Neuronal stem cell (in vitro differentiated cells): ENCODE results near the gene RPL38.

Experiments used
- DNase-seq: peaks from one replicate; pipeline ENCODE4 v3.0.0-alpha.2; 2013; ENCODE audit warnings: low spot score
- H2AFZ ChIP-seq: one replicate; pipeline ENCODE4 v1.6.1; 2013; ENCODE audit warnings: mild to moderate bottlenecking, low read length, inconsistent platforms
- H2AK5ac ChIP-seq: 2 replicates; pipeline ENCODE4 v1.6.1; 2013; ENCODE audit warnings: low read depth, mild to moderate bottlenecking, inconsistent platforms, low read length, moderate library complexity, mixed read lengths
- H2BK120ac ChIP-seq: 2 replicates; pipeline ENCODE4 v1.6.1; 2013; ENCODE audit warnings: low read depth, mild to moderate bottlenecking, inconsistent platforms, low read length, moderate library complexity, mixed read lengths
- H2BK12ac ChIP-seq: one replicate; pipeline ENCODE4 v1.6.1; 2013; ENCODE audit warnings: low read length, inconsistent platforms
- H2BK15ac ChIP-seq: 2 replicates; pipeline ENCODE4 v1.6.1; 2013; ENCODE audit warnings: mild to moderate bottlenecking, low read length, inconsistent platforms, mixed read lengths
- H2BK5ac ChIP-seq: one replicate; pipeline ENCODE4 v1.6.1; 2013; ENCODE audit warnings: inconsistent platforms, mild to moderate bottlenecking, low read length, moderate library complexity
- H3K14ac ChIP-seq: one replicate; pipeline ENCODE4 v1.6.1; 2013; ENCODE audit warnings: low read length, inconsistent platforms
- H3K18ac ChIP-seq: 2 replicates; pipeline ENCODE4 v1.6.1; 2013; ENCODE audit warnings: low read length, inconsistent platforms
- H3K23ac ChIP-seq: 2 replicates; pipeline ENCODE4 v1.6.1; 2013; ENCODE audit warnings: low read depth, mild to moderate bottlenecking, mixed read lengths, low read length, inconsistent platforms; ENCODE audit not compliant: poor library complexity
- H3K27ac ChIP-seq: replicated peaks from 3 replicates; pipeline ENCODE4 v1.5.1; 2013; ENCODE audit warnings: low read length, inconsistent platforms
- H3K27me3 ChIP-seq, 3 experiments: 2 replicates each; pipeline ENCODE4 v1.6.1; 2013; ENCODE audit warnings: low read length in 3 of 3, mild to moderate bottlenecking in 2 of 3, inconsistent platforms in 1 of 3, low read depth in 1 of 3, mixed read lengths in 1 of 3, moderate library complexity in 1 of 3; ENCODE audit not compliant: control insufficient read depth in 3 of 3, insufficient read depth in 3 of 3
- H3K36me3 ChIP-seq, 2 donors: replicated peaks in 1 of 2; 2 replicates each; pipeline ENCODE4 v1.6.1; 2013; ENCODE audit warnings: low read length in 2 of 2; ENCODE audit not compliant: control insufficient read depth in 2 of 2, insufficient read depth in 2 of 2
- H3K4ac ChIP-seq: 2 replicates; pipeline ENCODE4 v1.6.1; 2013; ENCODE audit warnings: inconsistent platforms, mild to moderate bottlenecking, low read length, moderate library complexity
- H3K4me1 ChIP-seq, 2 donors: 1 replicate in 1 of 2; 2 replicates in 1 of 2; pipeline ENCODE4 v1.6.1; 2013; ENCODE audit warnings: low read length in 2 of 2, low read depth in 1 of 2; ENCODE audit not compliant: control insufficient read depth in 2 of 2, insufficient read depth in 1 of 2
- H3K4me2 ChIP-seq: one replicate; pipeline ENCODE4 v1.6.1; 2013; ENCODE audit warnings: mild to moderate bottlenecking, low read length, inconsistent platforms; ENCODE audit not compliant: insufficient read depth, poor library complexity, severe bottlenecking
- H3K4me3 ChIP-seq, 2 donors: 2 replicates each; pipeline ENCODE4 v1.5.1; 2013; ENCODE audit warnings: low read length in 2 of 2, mild to moderate bottlenecking in 2 of 2, inconsistent platforms in 1 of 2, moderate library complexity in 1 of 2
- H3K79me1 ChIP-seq: one replicate; pipeline ENCODE4 v1.6.1; 2013; ENCODE audit warnings: low read depth, mild to moderate bottlenecking, inconsistent platforms, low read length, moderate library complexity
- H3K9ac ChIP-seq: one replicate; pipeline ENCODE4 v1.6.1; 2013; ENCODE audit warnings: mild to moderate bottlenecking, low read depth, low read length, inconsistent platforms; ENCODE audit not compliant: poor library complexity
- H3K9me3 ChIP-seq, 2 donors: replicated peaks in 1 of 2; 2 replicates each; pipeline versions ENCODE3 to v1.6.1; 2013; ENCODE audit warnings: low read length in 2 of 2, mild to moderate bottlenecking in 2 of 2, inconsistent platforms in 1 of 2, low read depth in 1 of 2, mixed read lengths in 1 of 2, moderate library complexity in 1 of 2; ENCODE audit not compliant: control insufficient read depth in 2 of 2, insufficient read depth in 1 of 2
- H4K8ac ChIP-seq: one replicate; pipeline ENCODE4 v1.6.1; 2013; ENCODE audit warnings: low read depth, mild to moderate bottlenecking, inconsistent platforms, low read length, moderate library complexity
- H4K91ac ChIP-seq: one replicate; pipeline ENCODE4 v1.6.1; 2013; ENCODE audit warnings: low read length, low read depth, mild to moderate bottlenecking, inconsistent platforms; ENCODE audit not compliant: poor library complexity
- WGBS, 2 donors: extraction: QIAGEN DNeasy Blood & Tissue Kit; methylation state at CpG; one replicate each; pipeline ENCODE4 v1.1.7; 2013; ENCODE audit warnings: missing lambda C conversion rate in 2 of 2, mixed read lengths in 1 of 2; ENCODE audit not compliant: insufficient read length in 2 of 2, insufficient replicate concordance in 1 of 2; ENCODE audit errors: extremely low coverage in 2 of 2; 5-methylcytosine and 5-hydroxymethylcytosine counted together

The RPL38 gene

GRCh38 chr17:74163271-74163821, 40.1 kb upstream of the RPL38 start:
- Histone ChIP-seq H3K18ac (no peak overlapping the region), H3K4ac (no peak overlapping the region), H2BK12ac (no peak overlapping the region), H3K9me3 (peaks cover 0 to 3% of the 10 kb centered on the region in 2 donors), H2BK120ac (no peak overlapping the region), H3K9ac (peak overlapping the region; percentile 5), H3K27me3 (no peaks in the 10 kb centered on the region), H3K4me1 (peaks cover 0 to 11% of the 10 kb centered on the region in 2 donors), H4K91ac (peak overlapping the region; percentile 13), H3K4me2 (no peak overlapping the region), H3K4me3 (peak overlapping the region in 1 of 2 donors; percentile 60), H2BK5ac (no peak overlapping the region), H2AK5ac (no peak overlapping the region), H4K8ac (no peak overlapping the region), H3K23ac (no peak overlapping the region), H3K27ac (no peak overlapping the region), H3K14ac (no peak overlapping the region), H3K79me1 (no peaks in the 10 kb centered on the region), H3K36me3 (no peaks in the 10 kb centered on the region), H2BK15ac (no peak overlapping the region), H2AFZ (no peak overlapping the region)
- WGBS, 2 donors: 100% methylated on average over 1 of the region's 11 CpGs; no CpG with 5 or more reads in 1 of the 2 donors
- no peak for DNase-seq

DNA sequence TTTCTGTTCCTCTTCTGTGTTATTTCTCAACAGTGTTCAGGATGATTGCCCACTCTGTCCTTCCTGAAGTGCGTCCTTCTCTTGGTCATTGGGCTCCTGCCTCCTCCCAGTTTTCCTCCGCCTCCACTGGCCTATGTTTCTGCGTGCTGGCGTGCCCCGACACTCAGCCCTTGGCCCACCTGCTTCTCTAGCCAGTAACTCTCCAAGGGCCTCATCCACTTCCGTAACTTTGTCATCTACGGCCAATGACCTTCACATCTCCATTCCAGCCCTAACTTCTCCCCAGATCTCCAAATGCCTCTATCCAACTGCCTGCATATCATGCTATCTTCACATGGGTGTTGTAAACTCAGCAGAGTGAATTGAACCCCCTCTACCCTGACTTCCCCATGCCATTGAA, 39.6 kb upstream of the RPL38 start:
- no CpG with 5 or more reads among the region's 7 CpGs for WGBS, 2 donors
- no peak overlapping the region for H2AK5ac ChIP-seq
- H3K4ac ChIP-seq: no peak overlapping the region
- H2BK12ac ChIP-seq: no peak overlapping the region
- H2BK120ac ChIP-seq: no peak overlapping the region
- H2AFZ ChIP-seq: no peak overlapping the region
- no peak overlapping the region for H3K23ac ChIP-seq
- peaks cover 0 to 3% of the 10 kb centered on the region in 2 donors for H3K9me3 ChIP-seq
- H4K91ac ChIP-seq: no peak overlapping the region
- no peak overlapping the region for H3K14ac ChIP-seq
- H3K4me3 ChIP-seq: no peak overlapping the region
- no peak overlapping the region for H2BK5ac ChIP-seq
- DNase-seq: no peak
- H3K36me3 ChIP-seq: no peaks in the 10 kb centered on the region
- no peak overlapping the region for H3K4me2 ChIP-seq
- H3K4me1 ChIP-seq: peaks cover 0 to 11% of the 10 kb centered on the region in 2 donors
- no peak overlapping the region for H3K9ac ChIP-seq
- no peak overlapping the region for H3K18ac ChIP-seq
- H3K27ac ChIP-seq: no peak overlapping the region
- H3K79me1 ChIP-seq: no peaks in the 10 kb centered on the region
- no peak overlapping the region for H4K8ac ChIP-seq
- H3K27me3 ChIP-seq: no peaks in the 10 kb centered on the region
- H2BK15ac ChIP-seq: no peak overlapping the region

DNA sequence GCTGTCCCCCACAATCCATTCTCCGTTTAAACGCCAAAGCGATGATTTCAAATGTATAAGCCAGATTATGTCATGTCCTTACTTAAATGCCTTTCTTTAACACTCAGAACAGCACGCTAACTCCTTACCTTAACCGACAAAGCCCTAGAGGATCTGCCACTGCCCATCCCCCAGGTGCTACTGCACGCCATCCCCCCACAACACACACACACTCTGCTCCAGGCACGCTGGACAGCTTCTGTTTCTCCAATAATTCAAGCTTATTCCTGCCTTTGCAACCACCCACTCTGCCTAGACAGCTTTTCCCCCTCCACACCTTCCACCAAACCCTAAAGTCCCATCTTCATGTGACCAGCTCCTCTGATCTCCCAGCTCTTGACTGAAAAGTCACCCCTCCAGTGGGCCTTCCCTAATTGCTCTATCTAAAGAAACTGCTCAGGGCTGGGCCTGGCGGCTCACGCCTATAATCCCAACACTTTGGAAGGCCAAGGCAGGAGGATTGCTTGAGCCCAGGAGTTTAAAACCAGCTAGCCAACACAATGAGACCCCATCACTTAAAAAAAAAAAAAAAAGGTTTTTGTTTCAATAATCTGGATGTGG, 38.9 kb upstream of the RPL38 start:
- Histone ChIP-seq H3K4me3 (no peak overlapping the region), H3K23ac (no peak overlapping the region), H2BK15ac (no peak overlapping the region), H3K18ac (peak overlapping the region; percentile 44), H3K4ac (no peak overlapping the region), H3K79me1 (no peaks in the 10 kb centered on the region), H2BK120ac (no peak overlapping the region), H2BK12ac (no peak overlapping the region), H4K8ac (no peak overlapping the region), H2AFZ (no peak overlapping the region), H3K9me3 (no peaks in the 10 kb centered on the region), H3K36me3 (no peaks in the 10 kb centered on the region), H3K4me1 (peaks cover 0 to 11% of the 10 kb centered on the region in 2 donors), H4K91ac (no peak overlapping the region), H3K27ac (no peak overlapping the region), H3K14ac (no peak overlapping the region), H3K9ac (no peak overlapping the region), H2AK5ac (no peak overlapping the region), H2BK5ac (no peak overlapping the region), H3K27me3 (no peaks in the 10 kb centered on the region), H3K4me2 (no peak overlapping the region)
- no peak for DNase-seq
- WGBS, 2 donors: no CpG with 5 or more reads among the region's 9 CpGs

DNA sequence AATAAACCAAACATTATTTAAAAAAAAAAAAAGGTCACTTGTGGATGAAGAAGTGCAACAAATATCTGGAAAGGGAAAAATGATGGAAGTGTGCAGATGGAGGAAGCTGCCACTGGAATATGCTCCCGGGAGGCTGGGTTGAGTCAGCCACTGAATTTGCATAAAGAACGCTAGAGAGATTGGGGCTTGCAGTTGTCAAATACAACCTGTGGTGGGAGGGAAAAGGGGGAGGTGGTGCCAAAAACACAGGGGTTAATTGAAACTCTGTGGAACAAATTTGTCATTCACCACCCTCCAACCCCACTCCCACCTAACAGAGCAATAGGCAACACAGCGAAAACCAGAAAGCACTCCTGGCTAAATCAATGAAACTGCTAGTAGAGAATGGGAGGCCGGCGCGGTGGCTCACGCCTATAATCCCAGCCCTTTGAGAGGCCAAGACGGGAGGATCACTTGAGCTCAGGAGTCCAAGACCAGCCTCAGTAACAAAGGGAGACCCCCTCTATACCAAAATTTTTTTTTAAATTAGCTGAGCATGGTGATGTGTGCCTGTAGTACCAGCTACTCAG, 37.6 kb upstream of the RPL38 start:
- Histone ChIP-seq H3K27me3 (no peaks in the 10 kb centered on the region), H3K27ac (no peak overlapping the region), H2BK15ac (no peak overlapping the region), H2AK5ac (no peak overlapping the region), H2BK12ac (no peak overlapping the region), H3K4me1 (peaks cover 0 to 11% of the 10 kb centered on the region in 2 donors), H3K4ac (no peak overlapping the region), H3K4me2 (no peak overlapping the region), H2AFZ (no peak overlapping the region), H4K91ac (no peak overlapping the region), H4K8ac (no peak overlapping the region), H3K4me3 (no peak overlapping the region), H3K9ac (no peak overlapping the region), H3K23ac (no peak overlapping the region), H3K14ac (no peak overlapping the region), H2BK5ac (peak overlapping the region; percentile 6), H3K9me3 (no peaks in the 10 kb centered on the region), H3K36me3 (no peaks in the 10 kb centered on the region), H3K18ac (no peak overlapping the region), H2BK120ac (no peak overlapping the region), H3K79me1 (no peaks in the 10 kb centered on the region)
- DNase-seq: no peak
- no CpG with 5 or more reads among the region's 8 CpGs for WGBS, 2 donors
